ENCODE results near the gene EEF1G. TPM values are rescaled to one million over a fixed set of nuclear protein-coding genes. Genes with fewer than 3 reads are reported as not detected.

The EEF1G gene
- total RNA-seq, 1 experiment from 2014 or later: 1,119 TPM

DNA sequence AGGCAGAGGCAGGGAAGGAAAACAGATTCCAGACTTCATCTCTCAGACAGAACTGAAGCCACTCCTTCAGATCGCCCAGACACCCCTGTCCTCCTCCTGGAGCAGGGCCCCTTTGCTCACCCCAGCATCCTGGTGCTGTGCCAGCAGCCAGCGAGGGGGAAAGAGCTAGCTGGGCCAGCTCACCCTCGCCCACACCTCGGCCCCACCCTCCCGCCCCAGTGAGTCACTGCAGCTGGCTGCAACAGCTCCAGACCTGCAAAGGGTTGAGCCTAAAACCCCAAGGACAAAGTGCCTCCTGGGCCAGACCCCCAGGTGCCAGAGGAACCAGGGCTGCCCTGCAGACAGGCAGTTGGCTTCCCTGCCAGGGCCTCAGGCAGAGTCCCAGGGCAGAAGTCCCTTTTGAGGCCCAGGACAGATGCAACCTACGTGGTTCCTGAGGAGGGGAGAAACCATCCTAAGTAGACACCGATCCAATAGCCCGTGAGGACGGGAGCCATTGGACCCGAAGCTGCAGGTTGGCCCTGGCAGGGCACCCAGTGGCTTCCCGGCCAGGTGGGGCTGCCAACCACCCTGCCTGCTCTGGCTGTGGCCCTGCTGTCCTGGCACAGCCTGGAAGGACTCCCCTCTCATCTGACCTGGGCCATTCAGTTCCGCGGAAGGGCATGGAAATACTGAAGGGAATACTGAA, 34.3 kb downstream of the EEF1G start:
- H3K4me3 ChIP-seq (ENCODE audit: low read depth in 2 of 2, low read length in 2 of 2): peak overlapping the region; percentile 80 to 98; a peak in 3 of 4 replicates
- H3K27me3 ChIP-seq (ENCODE audit: control insufficient read depth, insufficient read depth, low read length): no peaks in the 10 kb centered on the region
- POLR2A ChIA-PET: interaction anchor here (0.6 kb wide), 1 partner anchor 1450 kb away, joined by 3 read pairs; no protein-coding TSS in a partner anchor
- intact Hi-C loops (cut with micrococcal nuclease; ENCODE audit: unreplicated experiment) (no loop called here), in situ Hi-C loops (cut with HindIII; ENCODE audit: low pct_unique_long_range_greater_than_20kb, low sequenced_read_pairs) (no loop called here)
- ATAC-seq: peak; percentile 22
- peaks cover 8% of the 10 kb centered on the region; the same call in 1 of the 2 replicates for H3K36me3 ChIP-seq (ENCODE audit: control insufficient read depth, insufficient read depth, low read length)
- peak overlapping the region; percentile 96 for H3K27ac ChIP-seq (ENCODE audit: low read length)
- peaks cover 54% of the 10 kb centered on the region for H3K4me1 ChIP-seq (ENCODE audit: control insufficient read depth, insufficient read depth, low read length)
- no TSS peak for BruUV-seq (replicated peaks)
- CTCF ChIA-PET: interaction anchor here (1.0 to 1.4 kb wide), 3 partner anchors 20 to 115 kb away, joined by 3 to 4 read pairs (median 3); no protein-coding TSS in a partner anchor
- DNase-seq (ENCODE audit: low read depth, low spot score): no peak
- no peaks in the 10 kb centered on the region for H3K9me3 ChIP-seq (ENCODE audit: control insufficient read depth, insufficient read depth, low read depth, low read length)
- TF ChIP-seq SIN3A (IDR thresholded peaks at IDR 0.05; ENCODE audit: borderline replicate concordance, insufficient read depth, low read depth, low read length) (no peak), TCF7L2 (IDR thresholded peaks at IDR 0.05; ENCODE audit: low read depth, low read length) (no peak), POLR2AphosphoS5 (IDR thresholded peaks at IDR 0.05; ENCODE audit: low read depth, low read length) (peak; percentile 7; the same call in 1 of the 2 replicates)
- TF ChIP-seq, protein P1, sequence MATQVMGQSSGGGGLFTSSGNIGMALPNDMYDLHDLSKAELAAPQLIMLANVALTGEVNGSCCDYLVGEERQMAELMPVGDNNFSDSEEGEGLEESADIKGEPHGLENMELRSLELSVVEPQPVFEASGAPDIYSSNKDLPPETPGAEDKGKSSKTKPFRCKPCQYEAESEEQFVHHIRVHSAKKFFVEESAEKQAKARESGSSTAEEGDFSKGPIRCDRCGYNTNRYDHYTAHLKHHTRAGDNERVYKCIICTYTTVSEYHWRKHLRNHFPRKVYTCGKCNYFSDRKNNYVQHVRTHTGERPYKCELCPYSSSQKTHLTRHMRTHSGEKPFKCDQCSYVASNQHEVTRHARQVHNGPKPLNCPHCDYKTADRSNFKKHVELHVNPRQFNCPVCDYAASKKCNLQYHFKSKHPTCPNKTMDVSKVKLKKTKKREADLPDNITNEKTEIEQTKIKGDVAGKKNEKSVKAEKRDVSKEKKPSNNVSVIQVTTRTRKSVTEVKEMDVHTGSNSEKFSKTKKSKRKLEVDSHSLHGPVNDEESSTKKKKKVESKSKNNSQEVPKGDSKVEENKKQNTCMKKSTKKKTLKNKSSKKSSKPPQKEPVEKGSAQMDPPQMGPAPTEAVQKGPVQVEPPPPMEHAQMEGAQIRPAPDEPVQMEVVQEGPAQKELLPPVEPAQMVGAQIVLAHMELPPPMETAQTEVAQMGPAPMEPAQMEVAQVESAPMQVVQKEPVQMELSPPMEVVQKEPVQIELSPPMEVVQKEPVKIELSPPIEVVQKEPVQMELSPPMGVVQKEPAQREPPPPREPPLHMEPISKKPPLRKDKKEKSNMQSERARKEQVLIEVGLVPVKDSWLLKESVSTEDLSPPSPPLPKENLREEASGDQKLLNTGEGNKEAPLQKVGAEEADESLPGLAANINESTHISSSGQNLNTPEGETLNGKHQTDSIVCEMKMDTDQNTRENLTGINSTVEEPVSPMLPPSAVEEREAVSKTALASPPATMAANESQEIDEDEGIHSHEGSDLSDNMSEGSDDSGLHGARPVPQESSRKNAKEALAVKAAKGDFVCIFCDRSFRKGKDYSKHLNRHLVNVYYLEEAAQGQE (IDR thresholded peaks at IDR 0.05; ENCODE audit: insufficient read depth in 1 of 2, low read depth in 2 of 2, low read length in 1 of 2): no peak
- TF ChIP-seq, protein P2, sequence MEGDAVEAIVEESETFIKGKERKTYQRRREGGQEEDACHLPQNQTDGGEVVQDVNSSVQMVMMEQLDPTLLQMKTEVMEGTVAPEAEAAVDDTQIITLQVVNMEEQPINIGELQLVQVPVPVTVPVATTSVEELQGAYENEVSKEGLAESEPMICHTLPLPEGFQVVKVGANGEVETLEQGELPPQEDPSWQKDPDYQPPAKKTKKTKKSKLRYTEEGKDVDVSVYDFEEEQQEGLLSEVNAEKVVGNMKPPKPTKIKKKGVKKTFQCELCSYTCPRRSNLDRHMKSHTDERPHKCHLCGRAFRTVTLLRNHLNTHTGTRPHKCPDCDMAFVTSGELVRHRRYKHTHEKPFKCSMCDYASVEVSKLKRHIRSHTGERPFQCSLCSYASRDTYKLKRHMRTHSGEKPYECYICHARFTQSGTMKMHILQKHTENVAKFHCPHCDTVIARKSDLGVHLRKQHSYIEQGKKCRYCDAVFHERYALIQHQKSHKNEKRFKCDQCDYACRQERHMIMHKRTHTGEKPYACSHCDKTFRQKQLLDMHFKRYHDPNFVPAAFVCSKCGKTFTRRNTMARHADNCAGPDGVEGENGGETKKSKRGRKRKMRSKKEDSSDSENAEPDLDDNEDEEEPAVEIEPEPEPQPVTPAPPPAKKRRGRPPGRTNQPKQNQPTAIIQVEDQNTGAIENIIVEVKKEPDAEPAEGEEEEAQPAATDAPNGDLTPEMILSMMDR (IDR thresholded peaks at IDR 0.05): no peak

DNA sequence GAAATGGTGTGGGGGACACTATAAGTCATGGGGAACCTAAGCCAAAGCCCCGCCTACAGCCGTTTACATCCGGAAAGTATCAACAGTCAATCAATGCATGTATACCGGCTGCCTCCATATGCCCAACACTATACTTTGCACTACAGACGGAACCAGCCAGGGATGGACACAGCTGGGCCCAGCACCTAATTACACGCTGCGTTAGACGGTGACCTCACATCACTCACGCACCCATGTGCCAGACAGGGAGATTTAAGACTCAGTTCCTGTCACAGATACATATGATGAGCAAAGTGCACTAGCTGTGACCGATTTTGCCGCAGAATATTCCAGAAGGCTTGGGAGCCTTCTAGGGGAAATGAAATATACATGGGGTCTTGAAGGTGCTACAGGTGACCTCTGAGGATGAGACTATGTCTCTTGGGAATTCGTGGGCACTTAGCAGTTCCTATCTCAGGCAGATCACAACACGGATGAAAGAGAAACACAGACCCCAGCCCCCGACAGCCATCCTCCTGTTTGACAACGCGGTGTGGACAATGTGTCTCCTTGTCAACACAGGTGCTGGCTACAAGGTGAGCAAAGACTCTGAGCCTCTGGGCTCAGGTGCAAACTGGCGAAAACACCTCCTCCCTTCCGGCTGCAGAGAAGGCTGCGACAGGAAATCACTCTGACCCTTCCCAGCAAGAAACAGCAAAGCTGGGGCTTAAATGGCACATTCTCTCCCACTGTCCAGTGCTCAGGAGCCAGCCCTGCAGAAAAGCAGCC, 35.0 kb downstream of the EEF1G start:
- Histone ChIP-seq H3K9me3 (ENCODE audit: control insufficient read depth, insufficient read depth, low read depth, low read length) (no peaks in the 10 kb centered on the region), H3K27ac (ENCODE audit: low read length) (peak overlapping the region; percentile 68), H3K4me1 (ENCODE audit: control insufficient read depth, insufficient read depth, low read length) (peaks cover 54% of the 10 kb centered on the region), H3K4me3 (ENCODE audit: low read depth in 2 of 2, low read length in 2 of 2) (peak overlapping the region in 1 of 2 experiments; percentile 28; a peak in 2 of 4 replicates), H3K36me3 (ENCODE audit: control insufficient read depth, insufficient read depth, low read length) (peaks cover 12% of the 10 kb centered on the region; the same call in 1 of the 2 replicates), H3K27me3 (ENCODE audit: control insufficient read depth, insufficient read depth, low read length) (no peaks in the 10 kb centered on the region)
- DNase-seq (ENCODE audit: low read depth, low spot score) (no peak), ATAC-seq (no peak)
- in situ Hi-C loops (cut with HindIII; ENCODE audit: low pct_unique_long_range_greater_than_20kb, low sequenced_read_pairs) (no loop called here), intact Hi-C loops (cut with micrococcal nuclease; ENCODE audit: unreplicated experiment) (no loop called here)
- ChIA-PET POLR2A (no interaction called here), CTCF (interaction anchor here (1.0 to 1.4 kb wide), 2 partner anchors 19 to 114 kb away, joined by 3 to 4 read pairs; no protein-coding TSS in a partner anchor)
- BruUV-seq (replicated peaks): no TSS peak
- TF ChIP-seq SIN3A (IDR thresholded peaks at IDR 0.05; ENCODE audit: borderline replicate concordance, insufficient read depth, low read depth, low read length) (no peak), POLR2AphosphoS5 (IDR thresholded peaks at IDR 0.05; ENCODE audit: low read depth, low read length) (0 out of 2 replicates have a peak, but pooled peaks have one; percentile 1)
- TF ChIP-seq, protein P1 (IDR thresholded peaks at IDR 0.05; ENCODE audit: insufficient read depth in 1 of 2, low read depth in 2 of 2, low read length in 1 of 2): no peak
